Umbilical cord (tissue), 2 donors: ENCODE data around the gene B3GAT1. TPM values are rescaled to one million over a fixed set of nuclear protein-coding genes. Genes with fewer than 3 reads are reported as not detected.

Source experiments
- DNase-seq: peaks from one replicate; pipeline ENCODE4 v3.0.0-alpha.2; 2015; ENCODE audit warnings: low spot score
- total RNA-seq: library from RNA; depleted of rRNA; stranded (reverse); fragments of >200 nt; gene quantifications from one replicate; pipeline ENCODE4 v1.2.3, GENCODE V29; 2014; ENCODE audit warnings: low replicate concordance; ENCODE audit not compliant: insufficient read depth

B3GAT1 gene
- total RNA-seq, 1 donor from 2014 or later = 2.4 TPM

DNA sequence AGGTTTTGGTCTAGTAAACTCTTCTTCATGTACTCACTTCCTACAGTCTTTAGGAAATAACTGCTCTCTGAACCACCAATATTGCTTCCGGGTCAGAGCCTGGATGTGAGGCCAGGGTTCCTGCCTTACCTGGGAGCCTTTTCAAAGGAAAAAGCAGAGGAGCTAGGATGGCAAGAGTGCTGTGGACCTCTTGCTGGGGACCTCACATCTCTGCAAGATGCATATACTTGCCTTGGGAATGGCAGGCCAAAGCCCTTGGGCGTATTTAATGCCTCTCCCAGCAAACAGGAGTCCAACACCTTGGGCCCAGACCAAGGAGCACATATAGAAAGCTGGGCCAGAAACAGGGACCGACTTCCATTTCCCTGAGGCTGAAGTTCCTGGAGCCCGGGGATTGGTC lies 75.0 kb downstream of the B3GAT1 start:
- DNase-seq = no peak

DNA sequence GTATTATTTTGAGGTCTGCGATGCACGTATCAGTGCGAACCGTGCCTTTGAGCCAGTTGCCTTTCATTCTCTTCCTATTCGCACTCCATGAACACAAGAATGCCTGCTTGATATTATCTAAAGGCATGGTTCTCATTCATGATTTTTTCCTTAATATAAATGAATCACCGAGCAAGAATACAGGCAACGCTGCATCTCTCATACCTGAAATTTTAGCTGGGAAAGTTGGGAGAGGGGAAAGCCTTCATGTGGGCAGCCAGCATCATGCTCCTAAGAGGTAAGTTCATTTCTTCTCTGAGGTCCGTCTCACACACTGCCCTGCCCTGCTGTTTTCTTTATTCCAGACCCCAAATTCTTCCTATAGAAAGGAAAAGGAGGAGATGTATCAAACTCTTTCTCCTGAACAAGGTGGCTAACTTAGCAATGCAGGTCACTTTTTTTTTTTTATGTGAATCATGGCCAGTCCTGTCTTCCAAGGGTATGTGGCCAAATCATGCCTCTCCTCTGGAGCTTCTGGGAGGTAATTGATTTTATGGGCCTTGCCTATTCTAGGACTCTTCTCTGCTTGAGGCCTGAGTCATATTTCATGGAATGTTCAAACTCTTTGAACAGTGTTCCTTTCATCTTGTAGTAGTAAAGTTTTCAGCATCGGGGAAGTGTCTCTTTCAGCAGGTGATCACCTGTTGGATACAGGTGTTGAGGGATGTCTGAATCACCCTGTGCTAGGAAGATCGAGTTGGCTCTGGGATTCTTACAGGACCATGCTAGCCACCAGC lies 77.1 kb downstream of the B3GAT1 start:
- DNase-seq = no peak

DNA sequence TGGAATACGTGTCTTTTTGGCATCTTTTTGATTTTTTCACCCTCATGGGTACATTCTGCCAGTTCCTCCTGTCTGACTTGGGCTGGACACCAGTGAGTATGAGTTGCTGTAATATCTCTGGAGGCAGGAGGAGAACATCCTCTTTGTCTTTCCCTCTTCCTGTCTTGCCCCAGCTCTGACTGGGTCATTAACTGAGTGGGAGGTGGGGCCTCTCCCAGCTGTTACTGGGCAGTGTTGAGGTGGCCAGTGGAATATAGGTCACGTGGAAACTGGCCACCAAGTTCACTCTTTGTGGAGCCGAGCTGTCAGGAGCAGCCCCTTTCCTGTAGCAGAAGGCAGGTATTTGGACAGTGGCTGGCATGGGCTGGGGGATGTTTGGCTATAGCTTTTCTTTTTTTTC lies 78.1 kb downstream of the B3GAT1 start:
- DNase-seq = no peak

DNA sequence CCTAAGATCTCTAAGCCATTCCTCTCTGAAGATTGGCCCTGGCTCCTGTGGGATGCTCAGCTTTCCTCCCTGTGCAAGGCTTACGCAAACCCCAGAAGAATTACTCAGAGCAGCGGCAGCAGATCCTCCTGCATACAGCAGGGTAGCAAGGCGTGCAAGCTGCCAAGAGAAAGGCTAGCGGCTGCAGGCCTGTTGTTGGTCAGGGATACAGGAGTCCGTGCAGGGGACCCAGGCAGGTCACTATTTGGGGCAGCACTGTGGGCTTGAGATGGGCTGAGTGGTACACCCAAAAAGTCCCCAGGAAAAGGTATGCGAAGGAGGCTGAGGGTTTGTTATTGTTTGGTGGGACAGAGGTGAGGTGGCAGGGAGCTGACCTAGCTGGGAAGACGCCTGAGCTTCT lies 78.7 kb downstream of the B3GAT1 start:
- peak; percentile 38 for DNase-seq

DNA sequence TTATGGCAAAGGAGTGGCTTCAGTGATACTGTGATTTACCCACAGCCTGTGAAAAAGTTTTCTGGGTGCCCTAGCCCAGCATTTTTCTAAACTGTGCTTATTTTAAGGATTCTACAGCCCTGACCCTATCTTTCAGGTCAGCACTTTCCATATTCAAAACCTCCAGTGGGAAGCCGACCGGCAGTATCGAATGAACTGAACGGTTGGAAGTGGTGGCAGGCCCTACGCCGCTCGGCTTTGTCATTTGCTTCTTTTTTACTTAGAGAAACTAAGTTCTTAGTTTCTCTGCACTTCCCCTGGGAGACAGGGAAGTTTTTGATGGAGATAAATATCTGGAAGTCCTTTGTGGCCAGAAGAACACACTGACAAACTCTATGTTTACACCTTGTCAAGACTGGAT lies 79.3 kb downstream of the B3GAT1 start:
- no peak for DNase-seq

DNA sequence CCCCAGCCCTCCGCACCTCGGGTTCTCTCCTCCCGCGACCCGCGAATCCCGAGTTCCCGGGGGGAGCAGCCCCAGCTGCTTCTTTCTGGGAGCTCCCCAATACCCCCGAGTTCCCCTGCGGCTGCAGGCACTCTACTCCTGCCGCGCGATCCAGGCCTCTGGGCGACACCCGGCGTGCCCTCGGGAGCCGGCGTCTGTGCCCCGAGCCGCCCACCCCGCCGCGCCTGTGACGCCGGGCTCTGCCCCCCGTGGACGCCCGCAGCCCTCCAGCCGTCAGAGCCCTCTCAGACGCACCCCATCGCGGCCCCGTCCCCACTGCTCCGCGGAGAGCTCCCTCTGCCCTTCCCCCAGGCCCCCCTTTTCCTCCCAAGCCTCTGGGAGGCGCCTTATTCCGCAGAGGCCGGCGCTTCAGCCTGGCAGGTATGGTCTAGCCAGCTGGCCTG lies 79.8 kb downstream of the B3GAT1 start:
- DNase-seq = no peak

DNA sequence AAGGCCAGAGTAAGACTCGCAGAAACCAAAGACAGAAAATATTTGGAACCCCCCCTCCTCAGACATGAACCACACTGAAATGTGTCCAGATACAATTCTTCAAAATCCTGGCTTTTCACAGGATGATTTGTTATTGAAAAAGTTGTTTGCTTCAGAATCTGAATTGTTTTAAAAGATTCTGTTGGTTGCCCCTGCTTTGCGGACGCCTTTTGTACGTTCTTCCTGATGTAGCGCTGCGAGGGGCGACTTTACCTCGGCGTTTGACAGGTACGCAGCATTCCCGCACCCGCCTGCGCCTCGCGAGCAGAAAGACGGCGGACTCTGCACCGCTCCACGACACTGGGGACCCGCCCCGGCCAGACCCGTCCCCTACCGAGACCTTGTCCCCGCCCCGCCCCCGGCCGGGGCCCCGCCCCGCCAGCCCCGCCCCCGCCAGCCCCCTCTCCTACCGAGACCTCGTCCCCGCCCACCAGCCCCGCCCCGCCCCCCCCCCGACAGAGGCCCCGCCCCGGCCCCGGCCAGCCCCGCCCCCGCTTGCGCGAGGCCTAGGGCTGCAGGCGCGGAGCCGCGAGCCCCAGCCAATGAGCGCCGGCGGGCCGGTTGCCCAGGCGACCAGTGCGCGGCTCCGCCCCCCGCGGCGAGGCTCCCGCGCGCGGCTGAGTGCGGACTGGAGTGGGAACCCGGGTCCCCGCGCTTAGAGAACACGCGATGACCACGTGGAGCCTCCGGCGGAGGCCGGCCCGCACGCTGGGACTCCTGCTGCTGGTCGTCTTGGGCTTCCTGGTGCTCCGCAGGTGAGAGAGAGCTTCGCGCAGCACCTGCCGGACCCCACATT lies 80.5 kb downstream of the B3GAT1 start, which contains the start of gene GLB1L2:
TSS of gene GLB1L2 (plus strand) at position 635 of the 835 bp plus-strand sequence. CDS start at position 709, 74 bp downstream.
- peak; percentile 52 for DNase-seq

DNA sequence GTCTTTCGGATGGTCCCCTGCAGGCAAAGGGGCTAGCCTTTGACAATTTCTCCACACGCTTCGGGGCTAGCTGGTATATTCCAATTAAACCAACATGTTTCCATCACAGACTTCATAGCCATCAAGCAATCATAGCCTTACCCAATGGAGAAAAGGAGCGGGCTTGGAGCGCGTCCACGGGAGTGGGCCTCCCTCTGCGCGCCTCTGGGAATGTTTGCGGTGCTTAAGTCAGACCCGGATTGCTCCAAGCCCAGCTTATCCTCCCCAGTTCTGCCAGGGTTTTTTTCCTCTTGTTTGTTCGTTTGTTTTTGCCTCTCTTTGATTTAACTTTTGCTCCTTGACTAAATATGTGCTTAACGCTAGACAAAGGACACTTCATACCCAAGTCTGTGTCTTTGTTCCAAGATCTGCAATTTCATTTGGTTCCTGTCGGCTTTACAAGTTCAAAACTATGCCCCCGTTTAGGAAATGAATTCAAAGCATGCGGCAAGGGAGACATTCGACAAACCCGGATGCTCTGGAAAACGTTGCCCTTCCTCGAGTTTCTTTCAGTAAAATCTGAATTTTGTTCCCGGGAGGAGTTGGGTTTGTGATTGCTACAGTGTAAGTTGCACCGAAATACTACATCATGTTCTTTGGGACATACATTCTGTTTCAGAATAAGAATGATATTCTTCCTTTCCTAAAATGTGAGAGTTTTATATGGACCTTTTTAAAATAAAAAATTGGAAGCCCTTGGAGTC lies 81.3 kb downstream of the B3GAT1 start:
- DNase-seq = no peak

Other genes with a start within 250 kb of the B3GAT1 start
- gene NCAPD3, start 188.3 kb downstream of the B3GAT1 start, total RNA-seq = 16.6 TPM
- gene VPS26B, start 187.6 kb downstream of the B3GAT1 start, total RNA-seq = 16.1 TPM
- gene THYN1, start 158.9 kb downstream of the B3GAT1 start, total RNA-seq = 40.2 TPM
- gene ACAD8, start 158.7 kb downstream of the B3GAT1 start, total RNA-seq = 8.2 TPM
- 2.2 TPM for gene GLB1L3, start 135.9 kb downstream of the B3GAT1 start, total RNA-seq
- 32.3 TPM for gene GLB1L2, start 80.3 kb downstream of the B3GAT1 start, total RNA-seq